ENCODE data around the gene REPS2. TPM values are rescaled to one million over a fixed set of nuclear protein-coding genes. Genes with fewer than 3 reads are reported as not detected.

Gene REPS2
- total and polyA plus RNA-seq, 5 donors from 2014 or later, result 0.05 to 0.74 (median 0.52) TPM; not detected in 2

GRCh38 chrX:17052793-17053192 is 106.3 kb downstream of the REPS2 start:
- no peak for ATAC-seq (ENCODE audit: low read depth in 2 of 2)
- H3K27ac Mint-ChIP-seq, result no peak overlapping the region

GRCh38 chrX:17053502-17053901 is 107.0 kb downstream of the REPS2 start:
- Histone ChIP-seq H3K9me3 (ENCODE audit: control insufficient read depth in 2 of 2, low read length in 2 of 2) (no peaks in the 10 kb centered on the region), H3K4me3 (ENCODE audit: low read depth, low read length) (no peak overlapping the region), H3K36me3 (ENCODE audit: control insufficient read depth, insufficient read depth, low read length) (no peaks in the 10 kb centered on the region), H3K27ac (ENCODE audit: insufficient read depth, low read length, poor library complexity, severe bottlenecking) (no peak overlapping the region), H3K27me3 (ENCODE audit: control insufficient read depth, insufficient read depth, low read length) (no peaks in the 10 kb centered on the region), H3K4me1 (ENCODE audit: control insufficient read depth, insufficient read depth, low read length, poor library complexity, severe bottlenecking) (no peaks in the 10 kb centered on the region)
- Mint-ChIP-seq H3K9me3 (peaks cover 0 to 2% (median 0%) of the 10 kb centered on the region in 7 donors), H3K4me3 (no peak overlapping the region), H3K27ac (no peak overlapping the region), H3K27me3 (no peaks in the 10 kb centered on the region), H3K36me3 (no peaks in the 10 kb centered on the region), H3K4me1 (no peaks in the 10 kb centered on the region)
- DNase-seq, result no peak
- no peak for ATAC-seq (ENCODE audit: low read depth in 2 of 2)

More at GRCh38 chrX:17052793-17053192, 106.3 kb downstream of the REPS2 start:
- Histone ChIP-seq H3K9me3 (ENCODE audit: control insufficient read depth in 2 of 2, low read length in 2 of 2) (no peaks in the 10 kb centered on the region), H3K4me1 (ENCODE audit: control insufficient read depth, insufficient read depth, low read length, poor library complexity, severe bottlenecking) (no peaks in the 10 kb centered on the region), H3K4me3 (ENCODE audit: low read depth, low read length) (no peak overlapping the region), H3K36me3 (ENCODE audit: control insufficient read depth, insufficient read depth, low read length) (no peaks in the 10 kb centered on the region), H3K27me3 (ENCODE audit: control insufficient read depth, insufficient read depth, low read length) (no peaks in the 10 kb centered on the region), H3K27ac (ENCODE audit: insufficient read depth, low read length, poor library complexity, severe bottlenecking) (no peak overlapping the region)
- no peak for DNase-seq
- Mint-ChIP-seq H3K9me3 (peaks cover 0 to 2% (median 0%) of the 10 kb centered on the region in 7 donors), H3K36me3 (no peaks in the 10 kb centered on the region), H3K4me3 (no peak overlapping the region), H3K27me3 (no peaks in the 10 kb centered on the region), H3K4me1 (no peaks in the 10 kb centered on the region)

GRCh38 chrX:17056868-17057608 is 110.6 kb downstream of the REPS2 start:
- H3K9me3 Mint-ChIP-seq, result peaks cover 0 to 2% (median 0%) of the 10 kb centered on the region in 7 donors
- DNase-seq (no peak), ATAC-seq (ENCODE audit: low read depth in 2 of 2) (no peak)
- no peaks in the 10 kb centered on the region for H3K4me1 Mint-ChIP-seq
- H3K4me1 ChIP-seq (ENCODE audit: control insufficient read depth, insufficient read depth, low read length, poor library complexity, severe bottlenecking), result no peaks in the 10 kb centered on the region
- H3K27ac Mint-ChIP-seq, result no peak overlapping the region
- H3K27me3 ChIP-seq (ENCODE audit: control insufficient read depth, insufficient read depth, low read length), result no peaks in the 10 kb centered on the region
- H3K9me3 ChIP-seq (ENCODE audit: control insufficient read depth in 2 of 2, low read length in 2 of 2), result no peaks in the 10 kb centered on the region
- no peak overlapping the region for H3K4me3 ChIP-seq (ENCODE audit: low read depth, low read length)
- H3K36me3 ChIP-seq (ENCODE audit: control insufficient read depth, insufficient read depth, low read length), result no peaks in the 10 kb centered on the region
- no peak overlapping the region for H3K27ac ChIP-seq (ENCODE audit: insufficient read depth, low read length, poor library complexity, severe bottlenecking)
- no peak overlapping the region for H3K4me3 Mint-ChIP-seq
- H3K36me3 Mint-ChIP-seq, result no peaks in the 10 kb centered on the region
- no peaks in the 10 kb centered on the region for H3K27me3 Mint-ChIP-seq

- H3K4me3 Mint-ChIP-seq, result no peak overlapping the region
- Histone ChIP-seq H3K4me3 (ENCODE audit: low read depth, low read length) (no peak overlapping the region), H3K36me3 (ENCODE audit: control insufficient read depth, insufficient read depth, low read length) (no peaks in the 10 kb centered on the region), H3K4me1 (ENCODE audit: control insufficient read depth, insufficient read depth, low read length, poor library complexity, severe bottlenecking) (no peaks in the 10 kb centered on the region), H3K27me3 (ENCODE audit: control insufficient read depth, insufficient read depth, low read length) (no peaks in the 10 kb centered on the region), H3K9me3 (ENCODE audit: control insufficient read depth in 2 of 2, low read length in 2 of 2) (no peaks in the 10 kb centered on the region), H3K27ac (ENCODE audit: insufficient read depth, low read length, poor library complexity, severe bottlenecking) (no peak overlapping the region)
- no peaks in the 10 kb centered on the region for H3K27me3 Mint-ChIP-seq
- H3K4me1 Mint-ChIP-seq, result no peaks in the 10 kb centered on the region
- H3K9me3 Mint-ChIP-seq, result peaks cover 0 to 2% (median 0%) of the 10 kb centered on the region in 7 donors
- no peak overlapping the region for H3K27ac Mint-ChIP-seq
- DNase-seq (no peak), ATAC-seq (ENCODE audit: low read depth in 2 of 2) (no peak)
- H3K36me3 Mint-ChIP-seq, result no peaks in the 10 kb centered on the region
Observed at GRCh38 chrX:17062065-17062464, 115.6 kb downstream of the REPS2 start.

- H3K36me3 ChIP-seq (ENCODE audit: control insufficient read depth, insufficient read depth, low read length), result no peaks in the 10 kb centered on the region
- H3K27ac Mint-ChIP-seq, result no peak overlapping the region
- no peak overlapping the region for H3K4me3 Mint-ChIP-seq
- ATAC-seq (ENCODE audit: low read depth in 2 of 2) (no peak), DNase-seq (no peak)
- no peaks in the 10 kb centered on the region for H3K9me3 ChIP-seq (ENCODE audit: control insufficient read depth in 2 of 2, low read length in 2 of 2)
- H3K4me1 Mint-ChIP-seq, result no peaks in the 10 kb centered on the region
- no peaks in the 10 kb centered on the region for H3K27me3 ChIP-seq (ENCODE audit: control insufficient read depth, insufficient read depth, low read length)
- no peaks in the 10 kb centered on the region for H3K36me3 Mint-ChIP-seq
- no peak overlapping the region for H3K4me3 ChIP-seq (ENCODE audit: low read depth, low read length)
- no peaks in the 10 kb centered on the region for H3K4me1 ChIP-seq (ENCODE audit: control insufficient read depth, insufficient read depth, low read length, poor library complexity, severe bottlenecking)
- H3K9me3 Mint-ChIP-seq, result no peaks in the 10 kb centered on the region
- H3K27ac ChIP-seq (ENCODE audit: insufficient read depth, low read length, poor library complexity, severe bottlenecking), result no peak overlapping the region
- H3K27me3 Mint-ChIP-seq, result no peaks in the 10 kb centered on the region
Observed at GRCh38 chrX:17065100-17065499, 118.6 kb downstream of the REPS2 start.

- Mint-ChIP-seq H3K9me3 (no peaks in the 10 kb centered on the region), H3K36me3 (no peaks in the 10 kb centered on the region), H3K27ac (no peak overlapping the region), H3K4me1 (no peaks in the 10 kb centered on the region), H3K27me3 (no peaks in the 10 kb centered on the region), H3K4me3 (no peak overlapping the region)
- Histone ChIP-seq H3K36me3 (ENCODE audit: control insufficient read depth, insufficient read depth, low read length) (no peaks in the 10 kb centered on the region), H3K27ac (ENCODE audit: insufficient read depth, low read length, poor library complexity, severe bottlenecking) (no peak overlapping the region), H3K4me1 (ENCODE audit: control insufficient read depth, insufficient read depth, low read length, poor library complexity, severe bottlenecking) (no peaks in the 10 kb centered on the region), H3K9me3 (ENCODE audit: control insufficient read depth in 2 of 2, low read length in 2 of 2) (no peaks in the 10 kb centered on the region), H3K4me3 (ENCODE audit: low read depth, low read length) (no peak overlapping the region), H3K27me3 (ENCODE audit: control insufficient read depth, insufficient read depth, low read length) (no peaks in the 10 kb centered on the region)
- ATAC-seq (ENCODE audit: low read depth in 2 of 2), result no peak
- no peak for DNase-seq
Observed at GRCh38 chrX:17067534-17067933, 121.1 kb downstream of the REPS2 start.

- Mint-ChIP-seq H3K27me3 (no peaks in the 10 kb centered on the region), H3K27ac (no peak overlapping the region), H3K36me3 (no peaks in the 10 kb centered on the region), H3K4me1 (no peaks in the 10 kb centered on the region), H3K9me3 (peaks cover 0 to 1% (median 0%) of the 10 kb centered on the region in 7 donors), H3K4me3 (no peak overlapping the region)
- no peak for ATAC-seq (ENCODE audit: low read depth in 2 of 2)
- DNase-seq, result no peak
- H3K9me3 ChIP-seq (ENCODE audit: control insufficient read depth in 2 of 2, low read length in 2 of 2), result no peaks in the 10 kb centered on the region
- H3K27ac ChIP-seq (ENCODE audit: insufficient read depth, low read length, poor library complexity, severe bottlenecking), result no peak overlapping the region
- no peak overlapping the region for H3K4me3 ChIP-seq (ENCODE audit: low read depth, low read length)
- no peaks in the 10 kb centered on the region for H3K27me3 ChIP-seq (ENCODE audit: control insufficient read depth, insufficient read depth, low read length)
- no peaks in the 10 kb centered on the region for H3K36me3 ChIP-seq (ENCODE audit: control insufficient read depth, insufficient read depth, low read length)
- H3K4me1 ChIP-seq (ENCODE audit: control insufficient read depth, insufficient read depth, low read length, poor library complexity, severe bottlenecking), result no peaks in the 10 kb centered on the region
Observed at GRCh38 chrX:17072301-17072700, 125.8 kb downstream of the REPS2 start.

GRCh38 chrX:17072721-17073230 is 126.3 kb downstream of the REPS2 start:
- ATAC-seq (ENCODE audit: low read depth in 2 of 2) (no peak), DNase-seq (no peak)
- Mint-ChIP-seq H3K27me3 (no peaks in the 10 kb centered on the region), H3K4me3 (no peak overlapping the region), H3K4me1 (no peaks in the 10 kb centered on the region), H3K9me3 (peaks cover 0 to 1% (median 0%) of the 10 kb centered on the region in 7 donors), H3K27ac (no peak overlapping the region), H3K36me3 (no peaks in the 10 kb centered on the region)
- no peaks in the 10 kb centered on the region for H3K27me3 ChIP-seq (ENCODE audit: control insufficient read depth, insufficient read depth, low read length)
- no peaks in the 10 kb centered on the region for H3K4me1 ChIP-seq (ENCODE audit: control insufficient read depth, insufficient read depth, low read length, poor library complexity, severe bottlenecking)
- H3K4me3 ChIP-seq (ENCODE audit: low read depth, low read length), result no peak overlapping the region
- H3K36me3 ChIP-seq (ENCODE audit: control insufficient read depth, insufficient read depth, low read length), result no peaks in the 10 kb centered on the region
- no peaks in the 10 kb centered on the region for H3K9me3 ChIP-seq (ENCODE audit: control insufficient read depth in 2 of 2, low read length in 2 of 2)
- no peak overlapping the region for H3K27ac ChIP-seq (ENCODE audit: insufficient read depth, low read length, poor library complexity, severe bottlenecking)

Data from CD4-positive, CD25-positive, alpha-beta regulatory T cell (primary cell).